ENCODE measurements around the gene CTNNA3. TPM values are rescaled to one million over a fixed set of nuclear protein-coding genes. Genes with fewer than 3 reads are reported as not detected.
"Not testable (repeated sequence)": the region's sequence is repeated elsewhere in the genome, so short reads cannot be mapped to it uniquely, and the experiment has no call there.

CTNNA3 gene
- total RNA-seq, 3 donors from 2014 or later, result not detected

DNA sequence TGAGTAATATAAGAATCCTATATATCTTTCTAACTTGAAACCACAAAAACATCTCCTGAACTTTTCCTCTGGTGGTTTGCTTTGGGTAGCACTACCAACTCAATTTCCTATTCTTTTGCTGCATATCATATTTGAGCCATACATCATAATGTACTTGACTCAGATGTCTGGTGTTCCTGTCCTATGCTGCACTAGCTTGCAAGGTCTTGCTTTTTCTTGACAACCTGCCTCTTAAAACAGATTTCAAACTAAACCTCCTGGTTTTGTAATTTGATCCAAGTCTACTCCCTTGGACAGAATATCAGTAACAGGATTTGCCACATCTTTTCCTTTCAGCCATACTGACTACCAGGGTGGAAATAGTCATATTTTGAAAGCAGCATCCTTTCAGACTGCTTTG, 1290.4 kb downstream of the CTNNA3 start:
- Mint-ChIP-seq H3K27me3 (ENCODE audit: low read depth) (no peaks in the 10 kb centered on the region), H3K36me3 (ENCODE audit: insufficient read depth) (no peaks in the 10 kb centered on the region), H3K4me3 (no peak overlapping the region), H3K4me1 (ENCODE audit: low read depth) (no peaks in the 10 kb centered on the region), H3K9me3 (peaks cover 7% of the 10 kb centered on the region)
- DNase-seq (no peak), ATAC-seq (no peak)

DNA sequence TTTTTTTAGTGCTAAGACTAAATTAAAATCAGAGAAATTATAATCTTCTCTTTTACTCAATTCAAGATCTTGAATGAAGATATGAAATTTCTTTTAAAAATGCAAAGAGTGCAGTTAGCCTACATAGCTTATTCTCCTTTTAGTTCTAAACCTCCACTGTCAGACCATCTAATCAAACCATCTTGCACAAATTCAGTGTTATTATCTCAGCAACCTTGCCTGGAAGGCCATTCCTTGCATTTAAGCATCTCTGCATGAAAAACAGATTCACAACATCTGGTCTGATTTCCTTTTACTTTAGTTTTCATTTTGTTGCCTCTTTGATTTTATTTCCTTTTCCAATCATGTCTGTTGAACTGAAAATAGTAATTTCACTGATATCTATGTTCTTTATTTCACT, 1297.3 kb downstream of the CTNNA3 start:
- Mint-ChIP-seq H3K36me3 (ENCODE audit: insufficient read depth) (no peaks in the 10 kb centered on the region), H3K27me3 (ENCODE audit: low read depth) (no peaks in the 10 kb centered on the region), H3K9me3 (peaks cover 1% of the 10 kb centered on the region), H3K4me1 (ENCODE audit: low read depth) (no peaks in the 10 kb centered on the region), H3K4me3 (no peak overlapping the region)
- no peak for DNase-seq
- no peak for ATAC-seq

DNA sequence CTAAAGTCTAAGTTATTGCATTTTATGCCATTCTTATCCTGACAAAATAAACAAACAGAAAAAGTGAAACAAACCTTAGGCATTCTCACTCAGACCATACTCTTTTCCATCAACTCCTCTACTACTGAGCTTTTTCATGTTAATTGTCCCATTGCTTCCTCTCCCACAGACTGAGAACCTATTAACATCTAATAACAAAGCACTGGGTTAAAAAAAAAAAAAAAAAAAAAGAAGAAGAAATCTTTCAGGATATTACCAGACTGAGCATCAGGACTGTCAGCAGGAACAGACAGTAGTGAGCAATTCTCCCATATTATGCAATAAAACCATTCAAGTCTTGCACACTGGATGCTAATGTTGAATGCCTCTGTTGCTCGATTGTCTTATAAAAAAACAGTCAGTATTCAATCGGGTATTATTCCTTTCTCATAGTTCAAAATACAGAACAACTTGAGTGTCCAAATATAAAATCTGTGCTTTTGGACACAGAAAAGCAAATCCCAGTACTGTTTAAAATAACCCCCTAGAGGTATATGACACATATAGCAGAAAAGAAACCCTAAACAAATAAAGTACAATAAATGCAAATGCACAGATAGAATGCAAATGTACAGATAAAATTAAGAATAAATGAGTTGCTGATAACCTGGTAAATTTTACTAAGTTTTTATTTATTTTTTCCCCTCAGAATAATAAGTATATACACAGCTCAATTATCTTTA, 1301.5 kb downstream of the CTNNA3 start:
- H3K27me3 Mint-ChIP-seq (ENCODE audit: low read depth), result no peaks in the 10 kb centered on the region
- DNase-seq (no peak), ATAC-seq (no peak)
- no peak overlapping the region for H3K4me3 Mint-ChIP-seq
- no peaks in the 10 kb centered on the region for H3K4me1 Mint-ChIP-seq (ENCODE audit: low read depth)
- H3K36me3 Mint-ChIP-seq (ENCODE audit: insufficient read depth), result no peaks in the 10 kb centered on the region
- no peaks in the 10 kb centered on the region for H3K9me3 Mint-ChIP-seq

DNA sequence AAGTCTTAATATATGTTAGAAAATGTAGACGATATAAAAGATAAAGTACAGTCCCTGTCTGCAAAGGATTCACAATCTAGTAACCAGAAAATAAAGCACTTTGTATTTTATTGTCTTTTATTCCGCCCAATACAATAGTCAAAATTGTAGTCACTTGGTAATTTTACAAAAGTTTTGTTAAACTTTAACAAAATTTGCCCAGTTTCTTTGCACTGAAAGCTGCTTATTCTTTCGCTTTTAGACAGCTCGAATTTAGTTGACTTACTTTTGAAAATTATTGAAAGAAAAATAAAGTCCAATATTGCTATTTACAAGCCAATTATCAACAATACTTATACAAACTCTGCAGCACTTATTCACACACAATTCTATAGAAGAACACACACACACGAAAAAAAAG, 1305.1 kb downstream of the CTNNA3 start:
- ATAC-seq (no peak), DNase-seq (no peak)
- Mint-ChIP-seq H3K36me3 (ENCODE audit: insufficient read depth) (no peaks in the 10 kb centered on the region), H3K9me3 (no peaks in the 10 kb centered on the region), H3K4me3 (no peak overlapping the region), H3K4me1 (ENCODE audit: low read depth) (no peaks in the 10 kb centered on the region), H3K27me3 (ENCODE audit: low read depth) (no peaks in the 10 kb centered on the region)

DNA sequence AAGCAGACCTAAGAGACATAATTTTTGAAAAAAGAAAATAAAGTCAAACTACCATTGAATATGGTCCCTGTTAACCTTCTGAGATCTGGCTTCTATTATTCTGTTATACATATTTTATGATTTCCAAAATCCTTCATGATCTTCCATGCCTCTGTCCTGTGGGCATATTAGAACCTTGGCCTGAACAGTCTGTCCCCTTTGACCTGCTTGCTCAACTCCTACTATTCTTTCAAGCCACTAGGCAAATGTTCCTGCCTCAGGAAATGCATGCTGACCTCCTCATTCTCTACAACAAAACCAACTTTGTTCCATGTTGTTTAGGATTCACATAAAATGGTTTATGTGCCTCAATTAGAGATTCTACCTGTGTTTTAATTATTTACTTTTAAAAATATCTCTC, 1315.0 kb downstream of the CTNNA3 start:
- no peak overlapping the region for H3K4me3 Mint-ChIP-seq
- H3K9me3 Mint-ChIP-seq, result peaks cover 4% of the 10 kb centered on the region
- H3K27me3 Mint-ChIP-seq (ENCODE audit: low read depth), result no peaks in the 10 kb centered on the region
- H3K36me3 Mint-ChIP-seq (ENCODE audit: insufficient read depth), result no peaks in the 10 kb centered on the region
- ATAC-seq, result no peak
- no peak for DNase-seq
- no peaks in the 10 kb centered on the region for H3K4me1 Mint-ChIP-seq (ENCODE audit: low read depth)

DNA sequence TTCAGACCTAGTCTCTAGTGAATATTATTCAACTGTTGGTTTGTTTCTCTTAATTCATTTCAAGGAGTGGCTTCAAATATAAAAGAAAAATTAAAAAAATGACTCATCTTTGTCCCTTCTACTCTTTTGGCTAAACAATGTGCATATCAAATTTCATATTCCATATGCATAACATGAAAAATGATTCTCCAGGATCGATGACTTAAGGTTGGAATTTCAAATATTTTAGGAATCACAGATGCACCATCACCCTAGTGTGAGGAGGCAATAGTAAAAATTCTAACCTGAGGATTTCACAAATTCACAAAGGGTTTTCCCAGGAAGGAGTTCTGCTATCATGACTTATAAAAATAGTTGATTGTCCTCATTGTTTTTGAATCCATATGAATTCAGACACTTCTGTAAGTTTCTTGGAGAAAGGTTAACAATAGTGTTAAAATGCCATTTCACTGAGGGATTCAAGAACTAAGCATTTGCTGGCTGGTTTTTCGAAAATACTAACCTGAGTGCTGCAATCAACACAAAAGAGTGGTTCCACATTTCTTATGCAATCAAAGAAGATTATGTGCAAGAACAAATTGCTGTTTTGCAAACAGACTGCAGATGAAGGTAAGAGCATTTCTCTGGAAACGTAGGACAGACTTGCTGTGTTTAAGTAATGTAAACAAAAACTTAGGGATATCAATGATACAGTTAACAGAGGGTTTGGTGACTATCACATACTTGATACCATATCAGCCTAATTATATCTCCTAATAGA, 1317.7 kb downstream of the CTNNA3 start:
- Mint-ChIP-seq H3K9me3 (peaks cover 10% of the 10 kb centered on the region), H3K36me3 (ENCODE audit: insufficient read depth) (no peaks in the 10 kb centered on the region), H3K4me1 (ENCODE audit: low read depth) (no peaks in the 10 kb centered on the region), H3K4me3 (no peak overlapping the region), H3K27me3 (ENCODE audit: low read depth) (no peaks in the 10 kb centered on the region)
- DNase-seq, result no peak
- no peak for ATAC-seq

DNA sequence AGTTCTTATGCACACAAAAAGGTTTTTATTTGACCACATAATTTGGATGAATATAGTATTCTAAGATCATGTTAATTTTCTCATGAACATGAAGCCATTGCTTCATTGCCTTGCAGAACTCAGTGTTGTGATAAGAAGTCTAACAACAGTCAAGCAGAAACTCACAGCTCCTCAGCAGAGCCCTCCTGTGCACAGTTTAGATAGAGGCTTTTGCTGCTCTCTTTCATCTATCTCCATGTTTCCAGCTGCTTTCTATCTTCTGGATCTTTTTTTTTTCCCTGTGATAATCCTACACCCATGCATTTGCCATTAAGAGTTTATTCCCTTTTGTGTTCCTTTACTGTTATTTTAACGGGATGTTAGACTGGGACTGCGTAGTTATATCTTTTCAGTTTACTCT, 1327.8 kb downstream of the CTNNA3 start:
- Mint-ChIP-seq H3K4me3 (no peak overlapping the region), H3K27me3 (ENCODE audit: low read depth) (no peaks in the 10 kb centered on the region), H3K36me3 (ENCODE audit: insufficient read depth) (no peaks in the 10 kb centered on the region), H3K9me3 (peaks cover 9% of the 10 kb centered on the region), H3K4me1 (ENCODE audit: low read depth) (no peaks in the 10 kb centered on the region)
- no peak for ATAC-seq
- DNase-seq, result no peak

DNA sequence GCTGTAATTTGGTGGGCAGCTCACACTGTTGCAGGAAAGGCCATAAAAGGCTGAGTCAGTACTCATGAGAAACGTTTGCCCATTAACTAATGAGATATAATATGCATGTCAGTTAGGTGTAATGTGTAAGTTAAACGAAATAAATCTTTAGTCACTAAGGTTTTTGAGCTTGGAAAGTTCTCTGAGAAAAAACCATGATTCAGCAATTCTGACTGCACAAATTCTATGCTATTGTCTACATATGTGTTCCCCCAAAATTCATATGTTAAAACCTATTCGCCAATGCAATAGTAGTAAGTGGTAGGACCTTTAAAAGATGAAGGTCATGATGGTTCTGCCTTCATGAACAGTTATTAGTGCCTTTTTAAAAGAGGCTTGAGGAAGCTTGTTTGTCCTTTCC, 1329.8 kb downstream of the CTNNA3 start:
- H3K4me3 Mint-ChIP-seq, result no peak overlapping the region
- H3K9me3 Mint-ChIP-seq, result peaks cover 4% of the 10 kb centered on the region
- DNase-seq, result no peak
- no peaks in the 10 kb centered on the region for H3K36me3 Mint-ChIP-seq (ENCODE audit: insufficient read depth)
- H3K4me1 Mint-ChIP-seq (ENCODE audit: low read depth), result no peaks in the 10 kb centered on the region
- no peaks in the 10 kb centered on the region for H3K27me3 Mint-ChIP-seq (ENCODE audit: low read depth)
- ATAC-seq, result no peak

DNA sequence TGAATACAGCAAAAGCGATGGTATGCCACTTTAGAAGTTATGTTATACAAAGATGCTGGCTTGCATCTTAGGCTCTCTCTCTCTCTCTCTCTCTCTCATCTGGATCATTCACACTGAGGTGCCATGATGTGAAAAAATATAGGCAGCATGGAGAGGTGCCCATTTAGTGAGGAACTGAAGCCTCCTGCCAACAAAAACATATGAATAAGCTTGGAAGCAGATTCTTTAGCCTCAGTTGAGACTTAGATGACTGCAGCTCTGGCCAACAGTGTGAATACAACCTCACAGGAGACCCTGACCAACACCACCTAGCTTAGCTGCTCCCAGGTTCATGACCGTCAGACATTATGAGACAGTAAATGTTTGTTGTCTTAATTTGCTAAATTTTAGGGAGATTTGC, 1330.3 kb downstream of the CTNNA3 start:
- no peak for DNase-seq
- Mint-ChIP-seq H3K27me3 (ENCODE audit: low read depth) (no peaks in the 10 kb centered on the region), H3K9me3 (peaks cover 4% of the 10 kb centered on the region), H3K4me1 (ENCODE audit: low read depth) (no peaks in the 10 kb centered on the region), H3K4me3 (no peak overlapping the region), H3K36me3 (ENCODE audit: insufficient read depth) (no peaks in the 10 kb centered on the region)
- ATAC-seq, result no peak

DNA sequence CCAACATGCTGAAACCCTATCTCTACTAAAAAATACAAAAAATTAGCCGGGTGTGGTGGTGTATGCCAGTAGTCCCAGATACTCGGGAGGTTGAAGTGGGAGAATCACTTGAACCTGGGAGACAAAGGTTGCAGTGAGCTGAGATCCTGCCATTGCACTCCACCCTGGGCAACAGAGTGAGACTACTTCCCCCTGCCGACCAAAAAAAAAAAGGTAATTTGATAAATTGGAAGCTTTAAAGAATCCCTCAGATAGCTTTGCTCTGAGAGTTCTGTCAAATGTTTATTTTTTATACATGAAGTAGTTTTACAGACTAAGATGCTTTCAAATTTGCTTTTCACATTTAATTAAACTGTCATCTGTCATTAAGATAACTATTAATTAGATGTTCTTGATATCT, 1333.5 kb downstream of the CTNNA3 start:
- no peaks in the 10 kb centered on the region for H3K27me3 Mint-ChIP-seq (ENCODE audit: low read depth)
- H3K36me3 Mint-ChIP-seq (ENCODE audit: insufficient read depth), result no peaks in the 10 kb centered on the region
- no peaks in the 10 kb centered on the region for H3K4me1 Mint-ChIP-seq (ENCODE audit: low read depth)
- ATAC-seq (no peak), DNase-seq (no peak)
- H3K4me3 Mint-ChIP-seq, result no peak overlapping the region
- peaks cover 4% of the 10 kb centered on the region for H3K9me3 Mint-ChIP-seq

DNA sequence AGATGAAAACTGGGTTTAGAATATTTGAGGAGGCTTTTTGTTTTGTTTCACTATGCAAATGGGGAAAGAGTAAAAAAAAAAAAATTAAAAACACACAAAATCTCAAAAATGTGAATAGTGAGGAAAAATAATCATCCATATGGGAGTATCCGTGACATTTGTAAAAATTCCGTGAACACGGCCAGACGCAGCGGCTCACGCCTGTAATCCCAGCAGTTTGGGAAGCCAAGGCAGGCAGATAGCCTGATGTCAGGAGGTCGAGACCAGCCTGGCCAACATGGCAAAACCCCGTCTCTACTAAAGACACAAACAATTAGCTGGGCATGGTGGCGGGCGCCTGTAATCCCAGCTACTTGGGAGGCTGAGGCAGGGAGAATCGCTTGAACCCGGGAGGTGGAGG, 1342.2 kb downstream of the CTNNA3 start:
- not testable (repeated sequence) for H3K4me3 Mint-ChIP-seq; ATAC-seq; DNase-seq; H3K9me3 Mint-ChIP-seq; H3K36me3 Mint-ChIP-seq (ENCODE audit: insufficient read depth); H3K27me3 Mint-ChIP-seq (ENCODE audit: low read depth); H3K4me1 Mint-ChIP-seq (ENCODE audit: low read depth)

DNA sequence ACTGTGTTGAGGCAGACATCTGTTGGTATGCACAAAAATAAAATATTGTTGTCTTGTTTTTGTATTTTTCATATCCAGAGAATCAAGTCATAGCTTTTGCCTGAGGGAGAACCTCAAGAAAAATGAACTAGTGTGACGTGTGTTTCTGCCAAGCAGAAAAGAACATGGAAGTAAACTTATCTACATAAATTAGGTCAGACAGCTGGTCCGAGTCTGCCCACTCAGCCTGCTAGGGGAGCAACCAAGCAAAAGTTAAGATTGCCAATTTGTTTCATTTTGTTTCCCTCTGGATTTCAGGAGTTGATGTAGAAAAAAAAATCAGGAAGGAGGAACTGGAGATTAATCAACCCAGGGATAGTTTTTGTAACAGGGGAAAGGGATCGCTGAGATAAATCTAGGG, 1342.6 kb downstream of the CTNNA3 start:
- DNase-seq (no peak), ATAC-seq (no peak)
- Mint-ChIP-seq H3K9me3 (peaks cover 5% of the 10 kb centered on the region), H3K4me1 (ENCODE audit: low read depth) (no peaks in the 10 kb centered on the region), H3K4me3 (no peak overlapping the region), H3K27me3 (ENCODE audit: low read depth) (no peaks in the 10 kb centered on the region), H3K36me3 (ENCODE audit: insufficient read depth) (no peaks in the 10 kb centered on the region)

DNA sequence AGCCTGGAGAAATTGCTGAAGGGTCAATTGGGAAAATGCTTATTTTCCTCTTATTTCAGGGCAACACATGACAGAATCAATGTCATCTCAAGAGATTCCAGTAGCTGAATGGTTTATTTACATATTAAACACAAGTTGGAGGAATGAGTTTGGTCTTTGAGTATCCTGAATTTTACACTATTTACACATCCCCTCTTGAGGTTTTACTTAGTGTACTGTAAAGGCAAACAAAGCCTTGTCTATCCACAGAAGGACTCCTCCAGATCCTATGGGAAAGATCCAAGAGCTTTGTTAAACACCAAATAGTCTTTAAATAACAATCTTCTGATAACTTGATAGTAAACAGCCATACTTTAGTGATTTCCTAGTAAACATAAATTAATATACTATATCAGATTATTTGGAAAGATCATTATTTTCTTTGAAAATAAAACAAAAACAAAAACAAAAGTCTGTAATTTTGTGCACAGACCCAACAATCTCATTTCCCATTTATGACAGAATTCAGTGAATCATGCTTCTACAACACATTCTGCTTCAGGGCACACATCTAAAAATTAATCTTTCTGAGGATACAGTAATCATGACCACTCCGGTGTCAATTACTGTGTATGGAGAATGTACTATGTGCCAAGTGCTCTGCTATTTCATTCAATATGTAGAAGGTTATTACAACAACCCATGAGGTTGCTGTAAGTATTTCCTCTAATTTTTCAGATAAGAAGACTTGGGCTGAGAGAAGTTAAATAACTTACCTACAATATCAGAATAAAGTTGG, 1345.2 kb downstream of the CTNNA3 start:
- Mint-ChIP-seq H3K4me3 (no peak overlapping the region), H3K36me3 (ENCODE audit: insufficient read depth) (no peaks in the 10 kb centered on the region), H3K9me3 (peaks cover 5% of the 10 kb centered on the region), H3K4me1 (ENCODE audit: low read depth) (no peaks in the 10 kb centered on the region), H3K27me3 (ENCODE audit: low read depth) (no peaks in the 10 kb centered on the region)
- DNase-seq, result no peak
- no peak for ATAC-seq

DNA sequence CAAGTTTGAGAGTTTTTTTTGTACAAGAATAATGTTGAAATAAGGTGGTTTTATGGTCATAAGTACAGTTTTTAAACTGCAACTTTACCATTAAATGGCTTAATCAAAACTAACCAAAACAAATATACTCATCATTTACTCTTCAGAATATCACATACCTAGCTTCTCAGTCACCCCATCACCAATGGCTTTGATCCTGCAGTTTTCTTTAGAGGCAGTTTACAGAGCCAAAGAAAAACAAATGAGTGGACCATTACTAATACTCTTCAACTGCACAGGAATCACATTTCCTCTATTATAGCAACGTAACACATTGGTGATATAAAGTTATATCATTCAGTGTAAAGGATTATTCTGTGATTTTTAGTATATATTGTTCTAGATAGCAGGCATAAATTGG, 1346.3 kb downstream of the CTNNA3 start:
- H3K9me3 Mint-ChIP-seq, result peaks cover 5% of the 10 kb centered on the region
- no peak for DNase-seq
- H3K27me3 Mint-ChIP-seq (ENCODE audit: low read depth), result no peaks in the 10 kb centered on the region
- ATAC-seq, result no peak
- H3K4me3 Mint-ChIP-seq, result no peak overlapping the region
- H3K4me1 Mint-ChIP-seq (ENCODE audit: low read depth), result no peaks in the 10 kb centered on the region
- H3K36me3 Mint-ChIP-seq (ENCODE audit: insufficient read depth), result no peaks in the 10 kb centered on the region

DNA sequence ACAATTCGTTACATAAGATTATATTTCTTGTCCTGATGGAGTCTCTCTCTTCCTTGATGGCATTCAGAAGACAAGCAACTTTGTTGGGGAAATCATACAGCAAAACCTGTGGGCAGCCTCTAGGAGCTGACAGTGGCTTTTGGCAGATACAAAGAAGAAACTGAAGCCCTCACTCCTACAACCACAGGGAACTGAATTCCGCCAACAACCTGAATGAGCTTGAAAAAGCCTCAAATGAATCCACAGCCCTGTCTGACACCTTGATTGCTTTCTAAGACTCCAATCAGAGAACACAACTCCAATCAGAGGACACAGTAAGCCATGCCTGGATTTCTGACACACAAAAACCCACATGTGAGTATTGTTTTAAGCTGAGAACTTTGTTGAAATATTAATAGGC, 1346.9 kb downstream of the CTNNA3 start:
- DNase-seq (no peak), ATAC-seq (no peak)
- peaks cover 5% of the 10 kb centered on the region for H3K9me3 Mint-ChIP-seq
- no peaks in the 10 kb centered on the region for H3K36me3 Mint-ChIP-seq (ENCODE audit: insufficient read depth)
- H3K27me3 Mint-ChIP-seq (ENCODE audit: low read depth), result no peaks in the 10 kb centered on the region
- H3K4me1 Mint-ChIP-seq (ENCODE audit: low read depth), result no peaks in the 10 kb centered on the region
- no peak overlapping the region for H3K4me3 Mint-ChIP-seq

All from activated T-cell treated with anti-CD3 and anti-CD28 coated beads, Interleukin-2, amount 50 U/mL, for 4 hours (primary cell).